D341Med (cell line): Measurements from ENCODE around the gene PDZD4.
A peak's percentile ranks its signal among the peaks of the same experiment; 100 is the strongest.

Source experiments
- DNase-seq: peaks from one replicate; pipeline ENCODE4 v3.0.0; 2012; ENCODE audit warnings: low spot score

Gene PDZD4

GRCh38 chrX:153772316-153773217 lies 57.8 kb downstream of the PDZD4 start:
- DNase-seq = peak; percentile 13

GRCh38 chrX:153771415-153772315 lies 58.7 kb downstream of the PDZD4 start:
- DNase-seq = peak; percentile 24

- peak; percentile 6 for DNase-seq
Observed at GRCh38 chrX:153770601-153771414, 59.5 kb downstream of the PDZD4 start.

- peak; percentile 20 for DNase-seq
Observed at GRCh38 chrX:153769865-153770600, 60.3 kb downstream of the PDZD4 start.

GRCh38 chrX:153769158-153769864 lies 61.0 kb downstream of the PDZD4 start:
- DNase-seq = peak; percentile 21

- peak; percentile 20 for DNase-seq
Observed at GRCh38 chrX:153768311-153769157, 61.8 kb downstream of the PDZD4 start.

- peak; percentile 15 for DNase-seq
Observed at GRCh38 chrX:153767674-153768055, 62.7 kb downstream of the PDZD4 start.

GRCh38 chrX:153766871-153767673 lies 63.3 kb downstream of the PDZD4 start:
- DNase-seq = peak; percentile 19

GRCh38 chrX:153766098-153766817 lies 64.1 kb downstream of the PDZD4 start:
- DNase-seq = peak; percentile 30

GRCh38 chrX:153765138-153766079 lies 64.9 kb downstream of the PDZD4 start:
- DNase-seq = peak; percentile 12

GRCh38 chrX:153764786-153765137 lies 65.6 kb downstream of the PDZD4 start:
- no peak for DNase-seq

- peak; percentile 87 for DNase-seq
Observed at GRCh38 chrX:153763989-153764755, 66.2 kb downstream of the PDZD4 start, which contains the start of gene PLXNB3. PLXNB3 (plus strand) TSS chrX:153764249; CDS start chrX:153765536, 1,287 bp downstream.

- peak; percentile 15 for DNase-seq
Observed at GRCh38 chrX:153763298-153763932, 66.9 kb downstream of the PDZD4 start.

GRCh38 chrX:153762626-153763173 lies 67.6 kb downstream of the PDZD4 start:
- DNase-seq = peak; percentile 6

- DNase-seq = no peak
Observed at GRCh38 chrX:153761863-153762262, 68.5 kb downstream of the PDZD4 start.
